BLaER1 treated with 17β-estradiol and CSF1 and Interleukin-3, amounts not matched to agents 10 nM and 100 nM (cell line): ENCODE measurements around the gene RAI14.
"Not testable (repeated sequence)": the region's sequence is repeated elsewhere in the genome, so short reads cannot be mapped to it uniquely, and the experiment has no call there.

Source experiments
- H3K27ac ChIP-seq, 11 experiments: shearing (Covaris generic); formaldehyde crosslinking; 2 replicates each; pipeline ENCODE4 v1.8.1; 2022
- H3K27me3 ChIP-seq, 11 experiments: shearing (Covaris generic); formaldehyde crosslinking; 2 replicates each; pipeline ENCODE4 v1.8.1; 2022
- H3K36me3 ChIP-seq, 11 experiments: shearing (Covaris generic); formaldehyde crosslinking; 2 replicates each; pipeline ENCODE4 v1.8.1; 2022
- H3K4me1 ChIP-seq, 10 experiments: shearing (Covaris generic); formaldehyde crosslinking; 2 replicates each; pipeline ENCODE4 v1.8.1; 2022
- H3K4me2 ChIP-seq, 11 experiments: shearing (Covaris generic); formaldehyde crosslinking; 2 replicates each; pipeline ENCODE4 v1.8.1; 2022
- H3K4me3 ChIP-seq, 10 experiments: shearing (Covaris generic); formaldehyde crosslinking; 2 replicates each; pipeline ENCODE4 v1.8.1; 2022
- H3K9ac ChIP-seq, 11 experiments: shearing (Covaris generic); formaldehyde crosslinking; 2 replicates each; pipeline ENCODE4 v1.8.1; 2022
- H3K9me3 ChIP-seq, 11 experiments: shearing (Covaris generic); formaldehyde crosslinking; replicated peaks in 1 of 11; 2 replicates each; pipeline ENCODE4 v1.8.1; 2022
- H4K20me1 ChIP-seq, 11 experiments: shearing (Covaris generic); formaldehyde crosslinking; 2 replicates each; pipeline ENCODE4 v1.8.1; 2022
- Cebpa-rat ChIP-seq, 11 experiments: shearing (Covaris generic); IDR thresholded peaks; 2 replicates each; pipeline ENCODE4 v1.8.1; 2022

The RAI14 gene

DNA sequence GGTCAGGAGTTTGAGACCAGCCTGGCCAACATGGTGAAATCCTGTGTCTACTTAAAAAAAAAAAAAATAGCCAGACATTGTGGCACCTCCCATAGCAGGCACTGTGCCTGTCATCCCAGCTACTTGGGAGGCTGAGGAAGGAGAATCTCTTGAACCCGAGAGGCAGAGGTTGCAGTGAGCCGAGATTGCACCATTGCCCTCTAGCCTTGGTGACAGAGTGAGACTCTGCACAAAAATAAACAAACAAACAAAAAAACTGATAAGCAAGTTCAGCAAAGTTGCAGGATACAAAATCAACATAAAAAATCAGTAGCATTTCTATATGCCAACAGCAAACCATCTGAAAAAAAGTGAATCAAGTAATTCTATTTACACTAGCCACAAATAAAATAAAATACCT lies 118.0 kb downstream of the RAI14 start:
- Histone ChIP-seq H3K27ac (no peak overlapping the region), H4K20me1 (no peaks in the 10 kb centered on the region), H3K27me3 (no peaks in the 10 kb centered on the region), H3K36me3 (peaks cover 0 to 15% (median 3%) of the 10 kb centered on the region in 11 experiments; a peak in 7 of 22 replicates), H3K9me3 (peaks cover 18 to 35% (median 25%) of the 10 kb centered on the region in 11 experiments), H3K9ac (no peak overlapping the region), H3K4me3 (no peak overlapping the region), H3K4me1 (peaks cover 0 to 19% (median 16%) of the 10 kb centered on the region in 10 experiments; a peak in 16 of 20 replicates), H3K4me2 (no peak overlapping the region)
- TF ChIP-seq Cebpa-rat (IDR thresholded peaks at IDR 0.05): no peak

DNA sequence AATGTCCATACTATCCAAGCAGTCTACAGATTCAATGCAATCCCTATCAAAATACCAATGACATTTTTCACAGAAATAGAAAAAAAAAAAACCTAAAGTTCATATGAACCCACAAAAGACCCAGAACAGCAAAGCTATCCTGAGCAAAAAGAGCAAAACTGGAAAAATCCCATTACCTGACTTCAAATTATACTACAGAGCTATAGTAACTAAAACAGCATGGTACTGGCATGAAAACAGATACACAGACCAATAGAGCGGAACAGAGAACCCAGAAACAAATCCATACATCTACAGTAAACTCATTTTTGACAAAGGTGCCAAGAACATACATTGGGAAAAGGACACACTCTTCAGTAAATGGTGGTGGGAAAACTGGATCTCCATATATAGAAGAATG lies 118.5 kb downstream of the RAI14 start:
- H3K27me3 ChIP-seq, H4K20me1 ChIP-seq, H3K9ac ChIP-seq, H3K4me2 ChIP-seq, H3K4me3 ChIP-seq, H3K27ac ChIP-seq: not testable (repeated sequence)
- Histone ChIP-seq H3K9me3 (peaks cover 18 to 35% (median 26%) of the 10 kb centered on the region in 11 experiments), H3K4me1 (peaks cover 0 to 19% (median 16%) of the 10 kb centered on the region in 10 experiments; a peak in 16 of 20 replicates), H3K36me3 (peaks cover 0 to 15% (median 3%) of the 10 kb centered on the region in 11 experiments; a peak in 7 of 22 replicates)

DNA sequence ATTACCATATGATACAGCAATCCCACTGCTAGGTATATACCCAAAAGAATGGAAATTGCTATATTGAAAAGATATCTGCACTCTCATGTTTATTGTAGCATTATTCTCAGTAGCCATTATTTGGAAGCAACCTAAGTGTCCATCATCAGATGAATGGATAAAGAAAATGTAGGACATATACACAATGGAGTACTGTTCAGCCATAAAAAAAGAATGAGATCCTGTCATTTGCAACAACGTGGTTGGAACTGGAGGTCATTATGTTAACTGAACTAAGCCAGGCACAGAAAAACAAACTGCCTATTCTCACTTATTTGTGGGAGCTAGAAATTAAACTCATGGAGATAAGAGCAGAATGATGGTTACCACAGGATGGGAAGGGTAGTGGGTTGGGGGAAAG lies 119.8 kb downstream of the RAI14 start:
- Histone ChIP-seq H3K4me1 (peaks cover 0 to 13% (median 11%) of the 10 kb centered on the region in 10 experiments; a peak in 16 of 20 replicates), H3K4me2 (no peak overlapping the region), H3K36me3 (peaks cover 0 to 15% (median 3%) of the 10 kb centered on the region in 11 experiments; a peak in 7 of 22 replicates), H3K27ac (no peak overlapping the region), H3K9me3 (peaks cover 18 to 36% (median 29%) of the 10 kb centered on the region in 11 experiments), H4K20me1 (no peaks in the 10 kb centered on the region), H3K9ac (no peak overlapping the region), H3K4me3 (no peak overlapping the region), H3K27me3 (no peaks in the 10 kb centered on the region)
- no peak for TF ChIP-seq Cebpa-rat (IDR thresholded peaks at IDR 0.05)

DNA sequence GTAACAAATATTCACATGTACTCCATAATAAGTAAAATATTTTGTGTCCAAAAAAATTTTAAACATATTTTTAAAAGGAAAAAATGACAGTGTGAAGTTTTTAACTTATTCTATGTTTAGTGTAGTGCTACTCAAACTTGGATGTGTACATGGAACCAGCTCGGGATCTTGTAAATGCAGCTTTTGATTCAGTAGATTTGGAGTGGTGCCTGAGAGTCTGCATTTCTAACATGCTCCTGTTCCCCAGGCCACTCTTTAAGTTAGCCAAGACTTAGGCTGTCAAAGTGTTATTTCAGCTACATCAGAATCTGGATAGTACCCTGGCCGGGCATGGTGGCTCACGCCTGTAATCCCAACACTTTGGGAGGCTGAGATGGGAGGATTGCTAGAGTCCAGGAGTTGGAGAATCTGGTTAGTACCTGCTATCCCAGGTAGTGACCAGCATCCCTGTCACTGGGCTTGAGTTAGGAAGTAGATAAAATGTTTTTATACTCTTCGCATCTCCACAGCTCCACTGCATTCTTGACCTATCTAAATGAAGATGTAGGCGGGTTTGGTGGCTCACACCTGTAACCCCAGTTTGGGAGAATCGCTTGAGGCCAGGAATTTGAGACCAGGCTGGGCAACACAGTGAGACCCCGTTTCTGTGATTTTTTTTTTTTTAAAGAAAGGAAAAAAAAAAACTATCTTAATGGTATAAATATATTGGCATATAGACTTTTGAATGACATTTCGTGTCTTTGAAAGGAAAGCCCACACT lies 122.1 kb downstream of the RAI14 start:
- H3K27ac ChIP-seq: no peak overlapping the region
- H3K4me3 ChIP-seq: no peak overlapping the region
- H3K9ac ChIP-seq: no peak overlapping the region
- H3K4me2 ChIP-seq: no peak overlapping the region
- no peaks in the 10 kb centered on the region for H4K20me1 ChIP-seq
- no peak for TF ChIP-seq Cebpa-rat (IDR thresholded peaks at IDR 0.05)
- peaks cover 0 to 24% (median 11%) of the 10 kb centered on the region in 11 experiments; a peak in 11 of 22 replicates for H3K36me3 ChIP-seq
- H3K27me3 ChIP-seq: no peaks in the 10 kb centered on the region
- no peaks in the 10 kb centered on the region for H3K4me1 ChIP-seq
- H3K9me3 ChIP-seq: peaks cover 39 to 57% (median 49%) of the 10 kb centered on the region in 11 experiments

DNA sequence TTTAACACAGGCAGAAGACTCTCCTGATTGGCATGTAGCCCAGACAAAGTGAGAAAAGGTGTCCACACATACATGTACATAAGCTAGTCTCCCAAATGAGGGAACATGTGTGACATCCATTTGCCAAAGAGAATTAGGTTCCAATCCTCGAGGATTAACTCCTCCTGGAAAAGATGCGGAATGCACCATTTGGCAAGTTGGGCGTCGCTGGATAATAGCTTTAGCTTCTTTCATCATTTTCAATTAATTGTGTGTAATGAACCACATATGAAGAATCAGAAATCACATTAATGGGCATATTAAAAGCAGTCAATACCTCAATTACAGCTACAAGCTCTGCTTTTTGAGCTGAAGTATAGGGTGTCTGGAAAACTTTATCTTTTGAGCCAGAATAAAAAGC lies 127.8 kb downstream of the RAI14 start:
- H3K27ac ChIP-seq, H4K20me1 ChIP-seq, H3K4me1 ChIP-seq, H3K9ac ChIP-seq, H3K27me3 ChIP-seq, H3K4me2 ChIP-seq, H3K4me3 ChIP-seq: not testable (repeated sequence)
- Histone ChIP-seq H3K36me3 (peaks cover 0 to 27% (median 15%) of the 10 kb centered on the region in 11 experiments; a peak in 10 of 22 replicates), H3K9me3 (peaks cover 38 to 57% (median 50%) of the 10 kb centered on the region in 11 experiments)

DNA sequence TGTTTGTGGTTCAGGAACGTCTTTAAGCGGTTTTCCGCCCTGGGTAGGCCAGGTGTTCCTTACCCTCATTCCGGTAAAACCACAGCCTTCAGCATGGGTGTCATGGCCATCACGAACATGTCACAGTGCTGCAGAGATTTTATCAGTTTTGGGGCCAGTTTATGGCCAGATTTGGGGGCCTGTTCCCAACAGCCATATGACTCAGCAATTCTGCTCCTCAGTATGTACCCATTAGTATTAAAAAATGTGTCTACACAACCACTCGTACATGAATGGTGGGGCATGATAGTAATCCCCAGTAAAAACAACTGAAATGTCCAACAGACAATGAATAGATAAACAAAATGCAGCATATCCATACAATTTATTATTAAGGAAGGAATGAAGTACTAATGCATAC lies 130.9 kb downstream of the RAI14 start:
- no peak for TF ChIP-seq Cebpa-rat (IDR thresholded peaks at IDR 0.05)
- no peak overlapping the region for H3K4me2 ChIP-seq
- H3K27me3 ChIP-seq: no peaks in the 10 kb centered on the region
- peaks cover 29 to 43% (median 37%) of the 10 kb centered on the region in 11 experiments for H3K9me3 ChIP-seq
- no peaks in the 10 kb centered on the region for H3K4me1 ChIP-seq
- no peaks in the 10 kb centered on the region for H4K20me1 ChIP-seq
- no peak overlapping the region for H3K27ac ChIP-seq
- no peak overlapping the region; a peak in 1 of 20 replicates for H3K4me3 ChIP-seq
- peaks cover 0 to 22% (median 7%) of the 10 kb centered on the region in 11 experiments; a peak in 9 of 22 replicates for H3K36me3 ChIP-seq
- H3K9ac ChIP-seq: no peak overlapping the region

DNA sequence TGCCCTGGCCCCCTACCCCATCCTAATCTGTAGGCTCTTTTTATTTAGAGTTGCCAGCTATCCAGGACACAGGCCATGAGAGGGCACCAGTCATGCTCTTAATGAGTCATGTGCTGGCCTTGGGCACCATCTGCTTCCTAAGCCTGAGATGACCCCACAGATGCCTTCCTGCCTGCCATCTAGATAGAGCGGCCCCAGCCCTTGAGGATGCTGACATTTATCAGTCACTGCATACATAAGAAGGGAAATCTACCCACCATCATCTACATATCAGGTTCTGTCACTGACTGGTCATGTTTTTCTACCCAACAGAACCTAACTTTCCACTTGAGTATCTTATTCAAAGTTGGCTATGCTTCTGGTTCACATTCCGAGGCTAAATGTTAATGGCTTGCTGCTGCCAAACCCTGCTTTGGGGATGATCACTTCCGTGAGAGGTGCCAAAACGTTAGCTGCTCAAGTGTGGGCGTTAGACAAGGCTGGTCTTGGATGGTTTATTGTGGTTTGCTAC lies 132.9 kb downstream of the RAI14 start:
- Histone ChIP-seq H3K27me3 (no peaks in the 10 kb centered on the region), H4K20me1 (no peaks in the 10 kb centered on the region), H3K4me2 (no peak overlapping the region), H3K27ac (no peak overlapping the region), H3K36me3 (peaks cover 0 to 18% (median 4%) of the 10 kb centered on the region in 11 experiments; a peak in 7 of 22 replicates), H3K9ac (no peak overlapping the region), H3K4me3 (no peak overlapping the region), H3K9me3 (peaks cover 21 to 31% (median 24%) of the 10 kb centered on the region in 11 experiments), H3K4me1 (no peaks in the 10 kb centered on the region)
- no peak for TF ChIP-seq Cebpa-rat (IDR thresholded peaks at IDR 0.05)

DNA sequence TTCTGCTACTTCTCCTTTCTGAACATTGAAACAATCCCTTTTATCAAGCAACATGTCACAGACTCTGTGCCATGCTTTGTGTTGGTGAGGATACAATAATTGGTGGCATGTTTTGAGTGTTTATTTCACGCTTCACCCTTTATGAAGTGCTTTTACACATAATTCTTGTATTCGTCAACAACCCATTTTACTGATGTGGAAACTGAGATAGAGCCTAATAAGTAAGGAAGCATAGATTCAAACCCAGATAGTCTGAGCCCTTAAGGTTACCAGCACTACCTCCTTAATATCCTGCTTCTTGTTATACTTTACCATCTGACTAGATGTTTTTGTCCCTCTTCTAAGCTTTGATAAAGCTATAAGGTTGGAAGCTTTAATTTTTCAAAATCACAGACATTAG lies 133.5 kb downstream of the RAI14 start:
- Histone ChIP-seq H3K36me3 (peaks cover 0 to 19% (median 4%) of the 10 kb centered on the region in 11 experiments; a peak in 8 of 22 replicates), H3K4me1 (no peaks in the 10 kb centered on the region), H3K4me2 (no peak overlapping the region), H3K27me3 (no peaks in the 10 kb centered on the region), H3K27ac (no peak overlapping the region), H3K9me3 (peaks cover 21 to 31% (median 24%) of the 10 kb centered on the region in 11 experiments), H4K20me1 (no peaks in the 10 kb centered on the region), H3K9ac (no peak overlapping the region), H3K4me3 (no peak overlapping the region)
- TF ChIP-seq Cebpa-rat (IDR thresholded peaks at IDR 0.05): no peak

DNA sequence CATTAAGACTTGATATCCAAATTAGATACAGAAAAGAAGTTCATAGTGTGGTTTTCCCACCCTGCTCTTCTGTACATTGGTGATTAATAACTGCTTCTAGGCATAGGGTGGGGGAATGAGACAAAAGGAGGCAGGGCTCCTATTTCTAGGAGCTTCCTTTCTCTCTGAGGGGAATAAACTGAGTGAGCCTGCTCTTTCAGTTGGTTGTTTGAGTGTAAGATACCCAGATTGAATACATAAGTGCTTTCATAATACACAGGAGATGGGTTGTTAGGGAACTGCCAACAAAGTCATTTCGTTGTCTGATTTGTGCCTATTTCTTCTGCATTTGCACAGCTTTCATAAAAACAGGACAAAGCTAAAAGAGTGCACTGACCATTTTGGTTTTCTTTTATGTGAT lies 133.9 kb downstream of the RAI14 start:
- Histone ChIP-seq H3K27me3 (no peaks in the 10 kb centered on the region), H3K4me1 (no peaks in the 10 kb centered on the region), H3K9me3 (peaks cover 21 to 30% (median 24%) of the 10 kb centered on the region in 11 experiments), H3K4me2 (no peak overlapping the region), H3K4me3 (no peak overlapping the region), H3K27ac (no peak overlapping the region), H3K9ac (no peak overlapping the region), H4K20me1 (no peaks in the 10 kb centered on the region), H3K36me3 (peaks cover 0 to 23% (median 7%) of the 10 kb centered on the region in 11 experiments; a peak in 8 of 22 replicates)
- no peak for TF ChIP-seq Cebpa-rat (IDR thresholded peaks at IDR 0.05)
